22Rv1 (cell line): ENCODE measurements around the gene DPH1.

ENCODE experiments used
- CTCF ChIP-seq: fragments of 450-650 bp; IDR thresholded peaks from 2 replicates; pipeline ENCODE4 v1.5.1; 2017; ENCODE audit warnings: mild to moderate bottlenecking
- ZFX ChIP-seq: fragments of 450-650 bp; IDR thresholded peaks from 2 replicates; pipeline ENCODE4 v1.6.1; 2017; ENCODE audit warnings: antibody characterized with exemption, borderline replicate concordance

- TF ChIP-seq CTCF (no peak), ZFX (no peak)
Observed at GRCh38 chr17:2029911-2030778, at the start of gene DPH1.
